HepG2 (cell line): ENCODE measurements around the gene BCAS3.

ENCODE experiments used
- ATF7-NPFF ChIP-seq: sonication (generic); formaldehyde crosslinking; IDR thresholded peaks from 2 replicates; pipeline ENCODE4 v1.8.1; 2023; ENCODE audit warnings: mild to moderate bottlenecking, low read depth, missing genetic modification reagents, moderate library complexity
- FOXK2 ChIP-seq: fragments of 450-650 bp; IDR thresholded peaks from 2 replicates; pipeline ENCODE4 v1.6.1; 2016
- MXI1 ChIP-seq: IDR thresholded peaks from 3 replicates; pipeline ENCODE4 v1.6.1; 2012; ENCODE audit warnings: low read depth, low read length, inconsistent platforms, borderline replicate concordance
- POLR2A ChIP-seq, 2 experiments: IDR thresholded peaks; 2 replicates each; pipeline ENCODE4 v1.6.1; 2011; ENCODE audit warnings: low read depth in 2 of 2, low read length in 2 of 2, mild to moderate bottlenecking in 1 of 2, moderate library complexity in 1 of 2; ENCODE audit not compliant: insufficient read depth in 1 of 2
- REST ChIP-seq, 2 experiments: IDR thresholded peaks; 2 replicates each; pipeline ENCODE4 v1.6.1; 2011 to 2012; ENCODE audit warnings: low read length in 2 of 2, borderline replicate concordance in 1 of 2, low read depth in 1 of 2, mild to moderate bottlenecking in 1 of 2, moderate library complexity in 1 of 2
- SP140L ChIP-seq: sonication (generic); formaldehyde crosslinking; IDR thresholded peaks from 2 replicates; pipeline ENCODE4 v1.4.0; 2020; ENCODE audit warnings: missing genetic modification reagents, borderline replicate concordance
- SUZ12 ChIP-seq: fragments of 150-350 bp; IDR thresholded peaks from 2 replicates; pipeline ENCODE4 v1.6.1; 2014; ENCODE audit warnings: low read depth, low read length
- ZC3H4 ChIP-seq: sonication (generic); formaldehyde crosslinking; IDR thresholded peaks from 2 replicates; pipeline ENCODE4 v1.4.0; 2020; ENCODE audit warnings: missing genetic modification reagents, borderline replicate concordance
- ZFP1 ChIP-seq: IDR thresholded peaks from 2 replicates; pipeline ENCODE4 v1.6.1; 2016
- ZNF367 ChIP-seq: sonication (generic); formaldehyde crosslinking; IDR thresholded peaks from 2 replicates; pipeline ENCODE4 v1.4.0; 2020; ENCODE audit warnings: missing genetic modification reagents, borderline replicate concordance
- TF ChIP-seq, protein P1 (sequence below): sonication (generic); formaldehyde crosslinking; IDR thresholded peaks from 2 replicates; pipeline ENCODE4 v1.8.1; 2023; ENCODE audit warnings: missing genetic modification reagents, mild to moderate bottlenecking, borderline replicate concordance

DNA sequence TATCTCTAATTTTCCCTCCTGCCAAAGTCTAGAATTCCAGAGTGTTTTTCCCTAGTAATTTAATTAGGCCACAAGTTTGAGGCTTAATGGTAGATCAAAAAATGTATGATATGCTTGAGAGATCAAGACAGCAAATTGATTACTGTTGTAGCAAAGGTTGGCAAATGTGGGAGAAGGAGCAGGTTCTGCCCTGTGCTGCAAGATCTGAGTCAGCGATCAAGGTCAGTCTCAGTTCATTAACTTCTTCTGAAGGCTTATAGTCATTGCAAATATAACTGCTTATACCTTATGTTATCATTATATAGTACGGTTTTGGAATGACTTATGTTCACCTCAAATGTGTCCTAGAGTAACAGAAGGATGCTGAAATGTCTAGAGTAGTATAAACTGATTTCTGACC, 490.9 kb downstream of the BCAS3 start:
- TF ChIP-seq REST (IDR thresholded peaks at IDR 0.05; ENCODE audit: borderline replicate concordance in 1 of 2, low read depth in 1 of 2, low read length in 2 of 2) (no peak), FOXK2 (no peak), ZFP1 (CRISPR knock-in tag) (no peak), SP140L (CRISPR knock-in tag) (no peak), SUZ12 (no peak), ZNF367 (CRISPR knock-in tag) (no peak), POLR2A (IDR thresholded peaks at IDR 0.05; ENCODE audit: insufficient read depth in 1 of 2, low read depth in 2 of 2, low read length in 2 of 2) (no peak), MXI1 (no peak), ZC3H4 (no peak), ATF7-NPFF (CRISPR knock-in tag) (no peak)
- TF ChIP-seq, protein P1, sequence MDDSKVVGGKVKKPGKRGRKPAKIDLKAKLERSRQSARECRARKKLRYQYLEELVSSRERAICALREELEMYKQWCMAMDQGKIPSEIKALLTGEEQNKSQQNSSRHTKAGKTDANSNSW (CRISPR knock-in tag) = no peak
